CD4-positive, alpha-beta T cell treated with Interferon gamma for 1 hour (primary cell): Measurements from ENCODE around the gene GALNT8.

Experiments used
- DNase-seq: peaks from one replicate; pipeline ENCODE4 v3.0.0-alpha.2; 2020

The GALNT8 gene

GRCh38 chr12:4802841-4803240 lies 82.6 kb downstream of the GALNT8 start:
- no peak for DNase-seq

- no peak for DNase-seq
Measured at GRCh38 chr12:4806439-4807115, 86.4 kb downstream of the GALNT8 start.

- DNase-seq: no peak
Measured at GRCh38 chr12:4807116-4807783, 87.0 kb downstream of the GALNT8 start.

- DNase-seq: no peak
Measured at GRCh38 chr12:4807813-4808212, 87.6 kb downstream of the GALNT8 start.

- peak; percentile 12 for DNase-seq
Measured at GRCh38 chr12:4809013-4809448, 88.8 kb downstream of the GALNT8 start.

- DNase-seq: no peak
Measured at GRCh38 chr12:4809449-4810218, 89.4 kb downstream of the GALNT8 start.

- no peak for DNase-seq
Measured at GRCh38 chr12:4810219-4810671, 90.0 kb downstream of the GALNT8 start.

GRCh38 chr12:4812624-4813327 lies 92.6 kb downstream of the GALNT8 start:
- no peak for DNase-seq

- no peak for DNase-seq
Measured at GRCh38 chr12:4813741-4814140, 93.5 kb downstream of the GALNT8 start.

- no peak for DNase-seq
Measured at GRCh38 chr12:4814485-4814884, 94.3 kb downstream of the GALNT8 start.

- DNase-seq: no peak
Measured at GRCh38 chr12:4816744-4817525, 96.7 kb downstream of the GALNT8 start.

- DNase-seq: no peak
Measured at GRCh38 chr12:4817880-4818279, 97.7 kb downstream of the GALNT8 start.

- no peak for DNase-seq
Measured at GRCh38 chr12:4819654-4820053, 99.5 kb downstream of the GALNT8 start.

GRCh38 chr12:4820971-4821370 lies 100.8 kb downstream of the GALNT8 start:
- DNase-seq: no peak
